HepG2 (cell line): ENCODE measurements around the gene SMOC1. TPM values are rescaled to one million over a fixed set of nuclear protein-coding genes. Genes with fewer than 3 reads are reported as not detected.

Experiments used
- DNMT1 ChIP-seq: sonication (generic); formaldehyde crosslinking; IDR thresholded peaks from 2 replicates; pipeline ENCODE4 v1.5.1; 2020; ENCODE audit warnings: mild to moderate bottlenecking, missing genetic modification reagents
- KLF15 ChIP-seq: sonication (generic); formaldehyde crosslinking; IDR thresholded peaks from 2 replicates; pipeline ENCODE4 v1.8.1; 2023; ENCODE audit warnings: borderline replicate concordance, mild to moderate bottlenecking, inconsistent platforms, missing genetic modification reagents, mixed read lengths
- MAF1 ChIP-seq: sonication (generic); formaldehyde crosslinking; IDR thresholded peaks from 2 replicates; pipeline ENCODE4 v1.5.0; 2020; ENCODE audit warnings: missing genetic modification reagents, borderline replicate concordance
- MXI1 ChIP-seq: IDR thresholded peaks from 3 replicates; pipeline ENCODE4 v1.6.1; 2012; ENCODE audit warnings: low read depth, low read length, inconsistent platforms, borderline replicate concordance
- SNAI1 ChIP-seq: sonication (generic); formaldehyde crosslinking; IDR thresholded peaks from 2 replicates; pipeline ENCODE4 v1.5.0; 2020; ENCODE audit warnings: mild to moderate bottlenecking, missing genetic modification reagents, borderline replicate concordance
- TAF1 ChIP-seq: sonication (generic); formaldehyde crosslinking; IDR thresholded peaks from 2 replicates; pipeline ENCODE4 v1.4.0; 2020; ENCODE audit warnings: missing genetic modification reagents
- ZFP36L2 ChIP-seq: sonication (generic); formaldehyde crosslinking; IDR thresholded peaks from 2 replicates; pipeline ENCODE4 v1.4.0; 2020; ENCODE audit warnings: missing genetic modification reagents
- ZNF34 ChIP-seq: sonication (generic); formaldehyde crosslinking; IDR thresholded peaks from 2 replicates; pipeline ENCODE4 v1.4.0; 2020; ENCODE audit warnings: mild to moderate bottlenecking, missing genetic modification reagents, borderline replicate concordance
- ZNF501 ChIP-seq: sonication (generic); formaldehyde crosslinking; IDR thresholded peaks from 2 replicates; pipeline ENCODE4 v1.5.1; 2020; ENCODE audit warnings: mild to moderate bottlenecking, moderate library complexity, missing genetic modification reagents
- ZNF629 ChIP-seq: sonication (generic); formaldehyde crosslinking; conservative IDR thresholded peaks from 2 replicates; pipeline ENCODE4 v1.5.0; 2020; ENCODE audit warnings: missing genetic modification reagents
- ZNF780A ChIP-seq: sonication (generic); formaldehyde crosslinking; IDR thresholded peaks from 2 replicates; pipeline ENCODE4 v1.8.0; 2022; ENCODE audit warnings: mild to moderate bottlenecking, missing genetic modification reagents, moderate library complexity
- polyA plus RNA-seq, 8 experiments: library from polyadenylated mRNA; depleted of rRNA in 3 of 8; stranded (reverse) in 7 of 8; unstranded in 1 of 8; fragments of >200 nt; fragmentation: Illumina TruSeq in 4 of 8; extraction: Trizol in 4 of 8; gene quantifications; 2 replicates each; pipeline versions ENCODE4 v1.2.1 to v1.2.3, GENCODE V29; 2011 to 2016; ENCODE audit warnings: low read depth in 4 of 8, missing spikeins in 1 of 8, mixed read lengths in 1 of 8; ENCODE audit not compliant: insufficient read depth in 1 of 8
- total RNA-seq, 5 experiments: library from RNA; depleted of rRNA; stranded (reverse); fragments of >200 nt; fragmentation: Illumina TruSeq; extraction: Trizol; gene quantifications; 2 replicates each; pipeline ENCODE4 v1.2.3, GENCODE V29; 2016; ENCODE audit warnings: low read depth in 1 of 5
- TF ChIP-seq, protein P1 (sequence below): sonication (generic); formaldehyde crosslinking; IDR thresholded peaks from 2 replicates; pipeline ENCODE4 v1.8.1; 2023; ENCODE audit warnings: mild to moderate bottlenecking, inconsistent platforms, moderate library complexity, missing genetic modification reagents, borderline replicate concordance
- TF ChIP-seq, protein P2 (sequence below): sonication (generic); formaldehyde crosslinking; IDR thresholded peaks from 2 replicates; pipeline ENCODE4 v1.8.1; 2023; ENCODE audit warnings: mild to moderate bottlenecking, missing genetic modification reagents, borderline replicate concordance
- TF ChIP-seq, protein P3 (sequence below): sonication (generic); formaldehyde crosslinking; IDR thresholded peaks from 2 replicates; pipeline ENCODE4 v1.4.0; 2020; ENCODE audit warnings: missing genetic modification reagents
- TF ChIP-seq, protein P4 (sequence below): sonication (generic); formaldehyde crosslinking; conservative IDR thresholded peaks from 2 replicates; pipeline ENCODE4 v1.4.0; 2020; ENCODE audit warnings: missing genetic modification reagents
- TF ChIP-seq, protein P5 (sequence below): sonication (generic); formaldehyde crosslinking; IDR thresholded peaks from 2 replicates; pipeline ENCODE4 v1.5.0; 2020; ENCODE audit warnings: missing genetic modification reagents

The SMOC1 gene
- total and polyA plus RNA-seq, 2 of the 13 experiments (the other 11 are each of a cell fraction or from before 2014, with no cell fraction given) = 17.8 to 35.6 TPM

DNA sequence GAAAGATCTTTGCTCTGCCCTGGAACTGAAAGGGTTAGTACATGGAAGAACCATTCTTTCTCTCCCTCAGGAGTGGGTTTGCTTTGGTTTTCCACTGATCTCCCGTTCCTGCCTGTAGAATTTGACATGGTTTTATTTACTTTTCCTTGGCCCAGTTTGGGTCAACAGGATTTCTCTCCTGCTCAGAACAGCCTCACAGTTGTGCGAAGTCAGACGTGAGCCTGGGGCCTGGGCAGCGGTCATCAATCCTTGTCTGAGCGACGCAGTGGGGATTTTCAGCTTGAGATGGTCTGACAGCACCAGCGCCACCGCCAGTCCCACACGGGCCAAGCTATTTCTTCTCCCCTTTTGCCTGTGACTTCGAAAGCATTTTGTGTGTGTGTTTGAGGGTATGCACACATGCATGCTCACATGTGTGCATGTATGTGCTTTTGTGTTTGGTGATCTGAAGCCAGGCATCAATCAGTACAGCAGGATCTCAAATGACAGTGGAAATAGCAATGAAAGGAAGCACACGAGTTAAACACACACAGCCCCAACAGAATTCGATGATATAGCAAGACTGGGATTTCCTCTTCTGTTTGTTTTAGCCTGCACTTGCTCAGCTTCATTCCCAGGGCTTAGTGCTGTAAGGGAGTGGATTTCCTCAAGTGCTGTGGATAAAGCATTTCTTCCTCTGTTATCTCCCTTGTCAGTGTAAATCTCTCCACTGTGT, 58.3 kb downstream of the SMOC1 start (continued):
- TF ChIP-seq, protein P1, sequence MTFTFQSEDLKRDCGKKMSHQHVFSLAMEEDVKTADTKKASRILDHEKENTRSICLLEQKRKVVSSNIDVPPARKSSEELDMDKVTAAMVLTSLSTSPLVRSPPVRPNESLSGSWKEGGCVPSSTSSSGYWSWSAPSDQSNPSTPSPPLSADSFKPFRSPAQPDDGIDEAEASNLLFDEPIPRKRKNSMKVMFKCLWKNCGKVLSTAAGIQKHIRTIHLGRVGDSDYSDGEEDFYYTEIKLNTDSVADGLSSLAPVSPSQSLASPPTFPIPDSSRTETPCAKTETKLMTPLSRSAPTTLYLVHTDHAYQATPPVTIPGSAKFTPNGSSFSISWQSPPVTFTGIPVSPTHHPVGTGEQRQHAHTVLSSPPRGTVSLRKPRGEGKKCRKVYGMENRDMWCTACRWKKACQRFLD (CRISPR knock-in tag) = no peak
- TF ChIP-seq TAF1 (CRISPR knock-in tag) = no peak
- no peak for TF ChIP-seq KLF15 (CRISPR knock-in tag)
- TF ChIP-seq MAF1 (CRISPR knock-in tag) = no peak
- peak; percentile 84 for TF ChIP-seq ZNF501 (CRISPR knock-in tag)
- TF ChIP-seq, protein P2, sequence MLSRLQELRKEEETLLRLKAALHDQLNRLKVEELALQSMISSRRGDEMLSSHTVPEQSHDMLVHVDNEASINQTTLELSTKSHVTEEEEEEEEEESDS (CRISPR knock-in tag) = no peak
- TF ChIP-seq ZNF780A = no peak
- TF ChIP-seq, protein P3, sequence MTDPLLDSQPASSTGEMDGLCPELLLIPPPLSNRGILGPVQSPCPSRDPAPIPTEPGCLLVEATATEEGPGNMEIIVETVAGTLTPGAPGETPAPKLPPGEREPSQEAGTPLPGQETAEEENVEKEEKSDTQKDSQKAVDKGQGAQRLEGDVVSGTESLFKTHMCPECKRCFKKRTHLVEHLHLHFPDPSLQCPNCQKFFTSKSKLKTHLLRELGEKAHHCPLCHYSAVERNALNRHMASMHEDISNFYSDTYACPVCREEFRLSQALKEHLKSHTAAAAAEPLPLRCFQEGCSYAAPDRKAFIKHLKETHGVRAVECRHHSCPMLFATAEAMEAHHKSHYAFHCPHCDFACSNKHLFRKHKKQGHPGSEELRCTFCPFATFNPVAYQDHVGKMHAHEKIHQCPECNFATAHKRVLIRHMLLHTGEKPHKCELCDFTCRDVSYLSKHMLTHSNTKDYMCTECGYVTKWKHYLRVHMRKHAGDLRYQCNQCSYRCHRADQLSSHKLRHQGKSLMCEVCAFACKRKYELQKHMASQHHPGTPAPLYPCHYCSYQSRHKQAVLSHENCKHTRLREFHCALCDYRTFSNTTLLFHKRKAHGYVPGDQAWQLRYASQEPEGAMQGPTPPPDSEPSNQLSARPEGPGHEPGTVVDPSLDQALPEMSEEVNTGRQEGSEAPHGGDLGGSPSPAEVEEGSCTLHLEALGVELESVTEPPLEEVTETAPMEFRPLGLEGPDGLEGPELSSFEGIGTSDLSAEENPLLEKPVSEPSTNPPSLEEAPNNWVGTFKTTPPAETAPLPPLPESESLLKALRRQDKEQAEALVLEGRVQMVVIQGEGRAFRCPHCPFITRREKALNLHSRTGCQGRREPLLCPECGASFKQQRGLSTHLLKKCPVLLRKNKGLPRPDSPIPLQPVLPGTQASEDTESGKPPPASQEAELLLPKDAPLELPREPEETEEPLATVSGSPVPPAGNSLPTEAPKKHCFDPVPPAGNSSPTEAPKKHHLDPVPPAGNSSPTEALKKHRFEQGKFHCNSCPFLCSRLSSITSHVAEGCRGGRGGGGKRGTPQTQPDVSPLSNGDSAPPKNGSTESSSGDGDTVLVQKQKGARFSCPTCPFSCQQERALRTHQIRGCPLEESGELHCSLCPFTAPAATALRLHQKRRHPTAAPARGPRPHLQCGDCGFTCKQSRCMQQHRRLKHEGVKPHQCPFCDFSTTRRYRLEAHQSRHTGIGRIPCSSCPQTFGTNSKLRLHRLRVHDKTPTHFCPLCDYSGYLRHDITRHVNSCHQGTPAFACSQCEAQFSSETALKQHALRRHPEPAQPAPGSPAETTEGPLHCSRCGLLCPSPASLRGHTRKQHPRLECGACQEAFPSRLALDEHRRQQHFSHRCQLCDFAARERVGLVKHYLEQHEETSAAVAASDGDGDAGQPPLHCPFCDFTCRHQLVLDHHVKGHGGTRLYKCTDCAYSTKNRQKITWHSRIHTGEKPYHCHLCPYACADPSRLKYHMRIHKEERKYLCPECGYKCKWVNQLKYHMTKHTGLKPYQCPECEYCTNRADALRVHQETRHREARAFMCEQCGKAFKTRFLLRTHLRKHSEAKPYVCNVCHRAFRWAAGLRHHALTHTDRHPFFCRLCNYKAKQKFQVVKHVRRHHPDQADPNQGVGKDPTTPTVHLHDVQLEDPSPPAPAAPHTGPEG (CRISPR knock-in tag) = no peak
- TF ChIP-seq DNMT1 (CRISPR knock-in tag) = no peak
- peak; percentile 15; the same call in 1 of the 3 replicates for TF ChIP-seq MXI1
- no peak for TF ChIP-seq ZFP36L2
- no peak for TF ChIP-seq SNAI1 (CRISPR knock-in tag)
- TF ChIP-seq, protein P4, sequence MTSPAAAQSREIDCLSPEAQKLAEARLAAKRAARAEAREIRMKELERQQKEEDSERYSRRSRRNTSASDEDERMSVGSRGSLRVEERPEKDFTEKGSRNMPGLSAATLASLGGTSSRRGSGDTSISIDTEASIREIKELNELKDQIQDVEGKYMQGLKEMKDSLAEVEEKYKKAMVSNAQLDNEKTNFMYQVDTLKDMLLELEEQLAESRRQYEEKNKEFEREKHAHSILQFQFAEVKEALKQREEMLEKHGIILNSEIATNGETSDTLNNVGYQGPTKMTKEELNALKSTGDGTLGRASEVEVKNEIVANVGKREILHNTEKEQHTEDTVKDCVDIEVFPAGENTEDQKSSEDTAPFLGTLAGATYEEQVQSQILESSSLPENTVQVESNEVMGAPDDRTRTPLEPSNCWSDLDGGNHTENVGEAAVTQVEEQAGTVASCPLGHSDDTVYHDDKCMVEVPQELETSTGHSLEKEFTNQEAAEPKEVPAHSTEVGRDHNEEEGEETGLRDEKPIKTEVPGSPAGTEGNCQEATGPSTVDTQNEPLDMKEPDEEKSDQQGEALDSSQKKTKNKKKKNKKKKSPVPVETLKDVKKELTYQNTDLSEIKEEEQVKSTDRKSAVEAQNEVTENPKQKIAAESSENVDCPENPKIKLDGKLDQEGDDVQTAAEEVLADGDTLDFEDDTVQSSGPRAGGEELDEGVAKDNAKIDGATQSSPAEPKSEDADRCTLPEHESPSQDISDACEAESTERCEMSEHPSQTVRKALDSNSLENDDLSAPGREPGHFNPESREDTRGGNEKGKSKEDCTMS (CRISPR knock-in tag) = no peak
- no peak for TF ChIP-seq ZNF34 (CRISPR knock-in tag)
- TF ChIP-seq ZNF629 (CRISPR knock-in tag) = no peak
- TF ChIP-seq, protein P5, sequence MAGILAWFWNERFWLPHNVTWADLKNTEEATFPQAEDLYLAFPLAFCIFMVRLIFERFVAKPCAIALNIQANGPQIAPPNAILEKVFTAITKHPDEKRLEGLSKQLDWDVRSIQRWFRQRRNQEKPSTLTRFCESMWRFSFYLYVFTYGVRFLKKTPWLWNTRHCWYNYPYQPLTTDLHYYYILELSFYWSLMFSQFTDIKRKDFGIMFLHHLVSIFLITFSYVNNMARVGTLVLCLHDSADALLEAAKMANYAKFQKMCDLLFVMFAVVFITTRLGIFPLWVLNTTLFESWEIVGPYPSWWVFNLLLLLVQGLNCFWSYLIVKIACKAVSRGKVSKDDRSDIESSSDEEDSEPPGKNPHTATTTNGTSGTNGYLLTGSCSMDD (CRISPR knock-in tag) = no peak
